ENCODE results near the gene MAN2B2. TPM values are rescaled to one million over a fixed set of nuclear protein-coding genes. Genes with fewer than 3 reads are reported as not detected.

Gene MAN2B2
- total RNA-seq, 1 experiment from 2014 or later = 8.5 TPM

- H3K79me2 ChIP-seq (ENCODE audit: low read length) = no peaks in the 10 kb centered on the region
- intact Hi-C loops (cut with micrococcal nuclease) = no loop called here
- H3K36me3 ChIP-seq (ENCODE audit: low read depth, low read length) = no peaks in the 10 kb centered on the region
- no peaks in the 10 kb centered on the region for H3K4me1 ChIP-seq (ENCODE audit: insufficient read depth, low read length)
- H3K27me3 ChIP-seq (ENCODE audit: low read length) = peaks cover 4% of the 10 kb centered on the region; the same call in 1 of the 2 replicates
- no peaks in the 10 kb centered on the region for H4K20me1 ChIP-seq (ENCODE audit: low read length)
- no peaks in the 10 kb centered on the region for H3F3A ChIP-seq (ENCODE audit: low read length, unreplicated experiment)
- TF ChIP-seq EZH2 (IDR thresholded peaks at IDR 0.05; ENCODE audit: low read length, unreplicated experiment) = no peak
- TF ChIP-seq EZH2phosphoT487 (IDR thresholded peaks at IDR 0.05; ENCODE audit: borderline replicate concordance, low read length) = no peak
- H3K27ac ChIP-seq (ENCODE audit: low read length) = no peak overlapping the region
- no peak for ATAC-seq
- no TSS peak for BruUV-seq (replicated peaks)
- H3K9ac ChIP-seq (ENCODE audit: low read length) = no peak overlapping the region
- H3K4me3 ChIP-seq (ENCODE audit: low read length) = no peak overlapping the region
- ChIA-PET POLR2A (ENCODE audit: unreplicated experiment) (no interaction called here), CTCF (no interaction called here)
- H3K9me3 ChIP-seq (ENCODE audit: low read length) = no peaks in the 10 kb centered on the region
- H3K9me2 ChIP-seq (replicated peaks; ENCODE audit: low read length) = no peaks in the 10 kb centered on the region
- H2AFZ ChIP-seq (ENCODE audit: low read length) = no peak overlapping the region
- DNase-seq = no peak
- no peak overlapping the region for H3K4me2 ChIP-seq (ENCODE audit: low read length)
Measured at GRCh38 chr4:6532102-6532501, 42.9 kb upstream of the MAN2B2 start.

DNA sequence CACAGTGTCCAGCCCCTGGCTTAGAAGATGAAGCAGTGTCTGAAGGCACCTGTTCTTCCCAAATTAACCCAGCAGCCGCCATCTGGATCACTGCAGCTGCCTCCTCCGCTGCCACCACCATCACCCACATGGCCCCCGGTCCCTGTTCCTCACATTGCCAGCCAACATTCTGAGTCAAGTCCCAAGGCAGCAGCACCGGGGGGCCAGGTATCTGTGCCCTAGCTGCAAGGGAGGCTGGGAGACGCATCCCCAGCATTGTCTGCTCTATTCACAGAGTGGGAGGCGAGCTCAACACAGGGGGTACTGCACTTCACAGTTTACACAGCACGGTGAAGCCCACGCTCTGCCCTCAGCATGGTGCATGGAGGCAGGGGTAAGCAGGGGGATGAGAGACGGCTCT is 42.3 kb upstream of the MAN2B2 start:
- Histone ChIP-seq H3K27me3 (ENCODE audit: low read length) (peaks cover 4% of the 10 kb centered on the region; the same call in 1 of the 2 replicates), H3K4me3 (ENCODE audit: low read length) (no peak overlapping the region), H2AFZ (ENCODE audit: low read length) (no peak overlapping the region), H3K9ac (ENCODE audit: low read length) (no peak overlapping the region), H3K4me1 (ENCODE audit: insufficient read depth, low read length) (no peaks in the 10 kb centered on the region), H3K79me2 (ENCODE audit: low read length) (no peaks in the 10 kb centered on the region), H4K20me1 (ENCODE audit: low read length) (no peaks in the 10 kb centered on the region), H3F3A (ENCODE audit: low read length, unreplicated experiment) (no peaks in the 10 kb centered on the region), H3K9me3 (ENCODE audit: low read length) (no peaks in the 10 kb centered on the region), H3K36me3 (ENCODE audit: low read depth, low read length) (no peaks in the 10 kb centered on the region), H3K4me2 (ENCODE audit: low read length) (no peak overlapping the region), H3K9me2 (replicated peaks; ENCODE audit: low read length) (no peaks in the 10 kb centered on the region), H3K27ac (ENCODE audit: low read length) (no peak overlapping the region)
- ATAC-seq (no peak), DNase-seq (no peak)
- BruUV-seq (replicated peaks) = no TSS peak
- intact Hi-C loops (cut with micrococcal nuclease) = no loop called here
- ChIA-PET POLR2A (ENCODE audit: unreplicated experiment) (no interaction called here), CTCF (no interaction called here)
- TF ChIP-seq EZH2 (IDR thresholded peaks at IDR 0.05; ENCODE audit: low read length, unreplicated experiment) = no peak
- no peak for TF ChIP-seq CTCF (conservative IDR thresholded peaks at IDR 0.05; ENCODE audit: low read depth, low read length)
- no peak for TF ChIP-seq EZH2phosphoT487 (IDR thresholded peaks at IDR 0.05; ENCODE audit: borderline replicate concordance, low read length)

- Histone ChIP-seq H3K36me3 (ENCODE audit: low read depth, low read length) (no peaks in the 10 kb centered on the region), H4K20me1 (ENCODE audit: low read length) (no peaks in the 10 kb centered on the region), H3K79me2 (ENCODE audit: low read length) (no peaks in the 10 kb centered on the region), H3K27me3 (ENCODE audit: low read length) (peaks cover 13% of the 10 kb centered on the region), H3K4me3 (ENCODE audit: low read length) (no peak overlapping the region), H3K9me2 (replicated peaks; ENCODE audit: low read length) (no peaks in the 10 kb centered on the region), H3K27ac (ENCODE audit: low read length) (no peak overlapping the region), H3K4me2 (ENCODE audit: low read length) (no peak overlapping the region), H3K4me1 (ENCODE audit: insufficient read depth, low read length) (no peaks in the 10 kb centered on the region), H3K9me3 (ENCODE audit: low read length) (no peaks in the 10 kb centered on the region), H2AFZ (ENCODE audit: low read length) (no peak overlapping the region), H3K9ac (ENCODE audit: low read length) (no peak overlapping the region), H3F3A (ENCODE audit: low read length, unreplicated experiment) (no peaks in the 10 kb centered on the region)
- intact Hi-C loops (cut with micrococcal nuclease) = no loop called here
- no TSS peak for BruUV-seq (replicated peaks)
- ATAC-seq = no peak
- ChIA-PET CTCF (no interaction called here), POLR2A (ENCODE audit: unreplicated experiment) (no interaction called here)
- DNase-seq = no peak
- TF ChIP-seq EZH2phosphoT487 (IDR thresholded peaks at IDR 0.05; ENCODE audit: borderline replicate concordance, low read length) = no peak
- no peak for TF ChIP-seq EZH2 (IDR thresholded peaks at IDR 0.05; ENCODE audit: low read length, unreplicated experiment)
- TF ChIP-seq CTCF (conservative IDR thresholded peaks at IDR 0.05; ENCODE audit: low read depth, low read length) = no peak
Measured at GRCh38 chr4:6534050-6534449, 40.9 kb upstream of the MAN2B2 start.
